Measurements from ENCODE around the gene MBL2. TPM values are rescaled to one million over a fixed set of nuclear protein-coding genes. Genes with fewer than 3 reads are reported as not detected.

MBL2 gene
- total RNA-seq, 1 donor from 2014 or later: not detected

DNA sequence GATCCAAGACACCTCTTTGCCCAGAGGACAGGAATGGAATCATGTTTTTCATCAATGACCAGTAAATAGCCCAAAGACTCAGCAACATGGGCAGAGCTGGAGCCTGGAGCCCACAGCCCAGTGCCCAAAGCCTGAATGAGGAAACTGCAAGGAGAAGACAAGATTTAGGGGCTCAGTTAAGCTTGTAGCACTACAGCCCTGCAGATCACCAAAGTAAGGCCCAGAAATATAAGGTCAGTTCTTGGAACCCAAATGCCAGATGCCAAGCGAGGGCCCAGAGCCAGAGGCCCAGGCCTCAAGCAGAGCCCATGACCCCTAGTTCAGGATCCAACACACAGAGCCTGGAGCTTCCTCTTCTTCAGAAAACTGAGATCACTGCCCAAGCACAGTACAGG lies 32.4 kb downstream of the MBL2 start:
- ATAC-seq: no peak

- ATAC-seq: no peak
Observed at GRCh38 chr10:52739380-52740154, 33.0 kb downstream of the MBL2 start.

GRCh38 chr10:52738951-52739350 lies 33.6 kb downstream of the MBL2 start:
- ATAC-seq: no peak

DNA sequence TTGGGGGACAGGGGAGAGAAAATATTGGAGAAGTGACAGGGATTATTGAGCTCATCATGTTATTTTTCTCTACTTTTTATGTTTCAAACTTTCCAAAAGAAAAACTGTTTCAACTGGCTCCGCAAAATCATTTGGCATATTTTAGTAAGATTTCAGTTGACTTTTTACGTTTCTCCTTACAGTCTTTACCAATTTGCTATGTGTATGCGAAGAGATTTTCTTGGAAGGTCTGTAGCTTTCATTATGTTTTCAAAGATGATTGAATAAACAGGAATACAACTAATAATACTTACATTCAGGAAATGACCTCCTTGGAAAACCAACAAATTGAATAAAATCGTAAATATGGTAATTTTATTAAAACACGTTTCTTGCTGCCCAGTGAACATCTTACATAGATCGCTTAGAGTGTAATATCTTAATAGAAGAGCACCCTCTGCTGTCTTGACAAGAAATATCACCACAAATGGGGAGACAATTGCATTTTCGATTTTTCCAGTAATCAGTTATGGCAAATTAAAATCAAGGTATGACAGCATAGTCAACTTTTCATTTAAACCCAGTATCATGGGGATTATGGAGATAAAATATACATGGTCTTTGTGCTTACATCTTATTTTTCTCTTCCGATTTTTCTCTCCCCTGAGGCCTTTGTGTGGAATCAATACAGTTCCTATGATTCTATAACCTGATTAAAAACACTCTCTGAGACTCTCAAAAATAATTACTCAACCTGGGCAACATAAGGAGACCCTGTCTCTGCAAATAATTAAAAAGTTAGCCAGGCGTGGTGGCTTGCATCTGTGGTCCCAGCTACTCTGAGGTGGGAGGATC lies 43.1 kb downstream of the MBL2 start:
- ATAC-seq: no peak

GRCh38 chr10:52720018-52720417 lies 52.6 kb downstream of the MBL2 start:
- no peak for ATAC-seq

All from esophagus mucosa (tissue), 1 donor.